ENCODE results near the gene TFAP2D.

DNA sequence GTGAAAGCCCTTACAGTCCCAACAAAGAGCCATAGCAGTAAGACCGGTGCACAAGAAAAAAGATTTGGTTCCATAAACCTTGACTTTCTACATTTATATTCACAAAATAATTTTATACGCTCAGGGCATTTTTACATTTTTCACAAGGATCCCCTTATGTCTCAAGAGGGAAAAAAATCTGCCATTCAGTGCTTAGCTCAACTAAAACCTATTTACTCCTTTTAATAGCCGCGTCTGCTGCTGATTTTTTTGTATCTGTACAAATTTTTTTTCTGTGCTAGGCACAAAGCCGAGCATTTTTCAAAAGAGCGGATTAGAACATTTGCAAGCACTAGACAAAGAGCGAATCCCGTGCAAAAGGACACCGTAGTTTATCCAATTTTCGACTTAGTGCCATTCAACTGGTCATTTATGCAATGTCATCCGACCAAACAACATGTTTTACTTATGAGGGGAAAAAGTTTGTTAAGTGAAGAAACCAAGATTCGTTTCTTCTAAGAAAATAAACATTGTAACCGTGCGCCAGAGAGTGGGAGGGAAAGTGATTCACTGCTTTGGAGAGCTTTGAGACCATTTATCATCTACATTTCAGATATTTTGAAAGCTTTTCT, 3.7 kb downstream of the TFAP2D start:
- TF ChIP-seq, protein P1, sequence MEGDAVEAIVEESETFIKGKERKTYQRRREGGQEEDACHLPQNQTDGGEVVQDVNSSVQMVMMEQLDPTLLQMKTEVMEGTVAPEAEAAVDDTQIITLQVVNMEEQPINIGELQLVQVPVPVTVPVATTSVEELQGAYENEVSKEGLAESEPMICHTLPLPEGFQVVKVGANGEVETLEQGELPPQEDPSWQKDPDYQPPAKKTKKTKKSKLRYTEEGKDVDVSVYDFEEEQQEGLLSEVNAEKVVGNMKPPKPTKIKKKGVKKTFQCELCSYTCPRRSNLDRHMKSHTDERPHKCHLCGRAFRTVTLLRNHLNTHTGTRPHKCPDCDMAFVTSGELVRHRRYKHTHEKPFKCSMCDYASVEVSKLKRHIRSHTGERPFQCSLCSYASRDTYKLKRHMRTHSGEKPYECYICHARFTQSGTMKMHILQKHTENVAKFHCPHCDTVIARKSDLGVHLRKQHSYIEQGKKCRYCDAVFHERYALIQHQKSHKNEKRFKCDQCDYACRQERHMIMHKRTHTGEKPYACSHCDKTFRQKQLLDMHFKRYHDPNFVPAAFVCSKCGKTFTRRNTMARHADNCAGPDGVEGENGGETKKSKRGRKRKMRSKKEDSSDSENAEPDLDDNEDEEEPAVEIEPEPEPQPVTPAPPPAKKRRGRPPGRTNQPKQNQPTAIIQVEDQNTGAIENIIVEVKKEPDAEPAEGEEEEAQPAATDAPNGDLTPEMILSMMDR (IDR thresholded peaks at IDR 0.05): no peak
- TF ChIP-seq EZH2 (IDR thresholded peaks at IDR 0.05): peak; percentile 55

Data from neural progenitor cell (in vitro differentiated cells).